Neural progenitor cell (in vitro differentiated cells): ENCODE measurements around the gene CTNNA1.

Experiments used
- CTCF ChIP-seq: fragments of 200-600 bp; sonication (generic); IDR thresholded peaks from 2 replicates; pipeline ENCODE4 v1.5.1; 2017; ENCODE audit warnings: antibody characterized with exemption, mild to moderate bottlenecking
- EZH2 ChIP-seq: fragments of 200-600 bp; sonication (generic); IDR thresholded peaks from 2 replicates; pipeline ENCODE4 v1.6.1; 2017; ENCODE audit warnings: antibody characterized with exemption, mild to moderate bottlenecking, moderate library complexity
- EZH2phosphoT487 ChIP-seq: fragments of 200-600 bp; sonication (generic); IDR thresholded peaks from 2 replicates; pipeline ENCODE4 v1.6.1; 2017; ENCODE audit warnings: antibody characterized with exemption

GRCh38 chr5:138909734-138910133 is 156.5 kb downstream of the CTNNA1 start:
- TF ChIP-seq CTCF = no peak
- TF ChIP-seq EZH2 = no peak
- TF ChIP-seq EZH2phosphoT487 = no peak
